Head of caudate nucleus (tissue), 42 donors: Measurements from ENCODE around the gene DENND4B.
"Not testable (repeated sequence)": the region's sequence is repeated elsewhere in the genome, so short reads cannot be mapped to it uniquely, and the experiment has no call there.

Experiments
- DNase-seq, 42 donors: peaks; one replicate each; pipeline versions ENCODE4 v3.0.0 to v3.0.0-alpha.2; 2020 to 2021; ENCODE audit warnings: mixed read lengths in 7 of 42
- intact Hi-C: fragments of 100-400 bp; cut with DNase I; formaldehyde crosslinking; loops from one replicate; pipeline ENCODE4 v1.15.0; 2022

Gene DENND4B, protein sequence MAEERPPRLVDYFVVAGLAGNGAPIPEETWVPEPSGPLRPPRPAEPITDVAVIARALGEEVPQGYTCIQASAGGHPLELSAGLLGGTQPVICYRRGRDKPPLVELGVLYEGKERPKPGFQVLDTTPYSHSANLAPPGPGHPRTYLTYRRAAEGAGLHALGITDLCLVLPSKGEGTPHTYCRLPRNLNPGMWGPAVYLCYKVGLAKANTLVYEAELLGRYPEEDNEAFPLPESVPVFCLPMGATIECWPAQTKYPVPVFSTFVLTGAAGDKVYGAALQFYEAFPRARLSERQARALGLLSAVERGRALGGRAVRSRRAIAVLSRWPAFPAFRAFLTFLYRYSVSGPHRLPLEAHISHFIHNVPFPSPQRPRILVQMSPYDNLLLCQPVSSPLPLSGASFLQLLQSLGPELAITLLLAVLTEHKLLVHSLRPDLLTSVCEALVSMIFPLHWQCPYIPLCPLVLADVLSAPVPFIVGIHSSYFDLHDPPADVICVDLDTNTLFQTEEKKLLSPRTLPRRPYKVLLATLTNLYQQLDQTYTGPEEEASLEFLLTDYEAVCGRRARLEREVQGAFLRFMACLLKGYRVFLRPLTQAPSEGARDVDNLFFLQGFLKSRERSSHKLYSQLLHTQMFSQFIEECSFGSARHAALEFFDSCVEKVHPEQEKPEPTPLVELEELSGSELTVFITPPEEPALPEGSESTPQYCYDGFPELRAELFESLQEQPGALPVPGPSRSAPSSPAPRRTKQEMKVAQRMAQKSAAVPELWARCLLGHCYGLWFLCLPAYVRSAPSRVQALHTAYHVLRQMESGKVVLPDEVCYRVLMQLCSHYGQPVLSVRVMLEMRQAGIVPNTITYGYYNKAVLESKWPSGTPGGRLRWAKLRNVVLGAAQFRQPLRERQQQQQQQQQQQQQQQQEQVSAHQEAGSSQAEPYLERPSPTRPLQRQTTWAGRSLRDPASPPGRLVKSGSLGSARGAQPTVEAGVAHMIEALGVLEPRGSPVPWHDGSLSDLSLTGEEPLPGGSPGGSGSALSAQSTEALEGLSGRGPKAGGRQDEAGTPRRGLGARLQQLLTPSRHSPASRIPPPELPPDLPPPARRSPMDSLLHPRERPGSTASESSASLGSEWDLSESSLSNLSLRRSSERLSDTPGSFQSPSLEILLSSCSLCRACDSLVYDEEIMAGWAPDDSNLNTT (N-terminal part only)

DNA sequence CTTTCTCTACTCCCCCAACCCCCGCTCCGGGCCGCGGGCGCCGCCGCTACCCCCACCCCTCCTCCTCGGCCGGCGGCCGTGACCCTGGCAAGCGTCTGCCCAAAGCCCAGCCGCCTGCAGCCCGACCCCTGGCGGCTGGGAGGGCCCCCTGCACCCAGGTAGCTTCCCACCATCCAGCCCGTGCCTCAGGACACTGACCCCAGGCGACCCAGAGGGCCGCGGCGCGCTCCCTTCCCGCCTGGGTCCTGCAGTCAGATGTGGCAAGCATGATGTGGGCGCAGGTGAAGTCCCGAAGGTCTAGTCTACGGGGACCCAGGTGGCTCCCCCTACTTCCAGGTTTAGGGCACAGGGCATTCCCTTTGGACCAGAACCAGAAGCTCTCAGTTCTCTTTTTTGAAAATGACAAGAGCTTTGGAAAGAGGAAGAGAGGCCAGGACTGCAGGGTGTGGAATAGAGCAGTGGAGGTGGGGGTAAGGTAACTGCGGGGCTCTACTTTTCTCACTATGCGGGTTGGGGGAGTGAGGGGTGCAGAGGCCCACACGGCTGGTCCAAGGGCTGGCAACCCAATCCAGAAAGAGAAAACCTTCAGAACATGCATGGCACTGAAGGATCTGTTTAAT, at the start of gene DENND4B:
DENND4B (minus strand) TSS at position 97 of the 620 bp plus-strand sequence. CDS start 2,344 bp downstream, outside the sequence.
- peak; percentile 48 to 94 (median 85) for DNase-seq
- intact Hi-C loops: loop anchor here (2.0 kb wide), 1 partner anchor 24 kb away; the partner anchor contains the start of gene GATAD2B

DNA sequence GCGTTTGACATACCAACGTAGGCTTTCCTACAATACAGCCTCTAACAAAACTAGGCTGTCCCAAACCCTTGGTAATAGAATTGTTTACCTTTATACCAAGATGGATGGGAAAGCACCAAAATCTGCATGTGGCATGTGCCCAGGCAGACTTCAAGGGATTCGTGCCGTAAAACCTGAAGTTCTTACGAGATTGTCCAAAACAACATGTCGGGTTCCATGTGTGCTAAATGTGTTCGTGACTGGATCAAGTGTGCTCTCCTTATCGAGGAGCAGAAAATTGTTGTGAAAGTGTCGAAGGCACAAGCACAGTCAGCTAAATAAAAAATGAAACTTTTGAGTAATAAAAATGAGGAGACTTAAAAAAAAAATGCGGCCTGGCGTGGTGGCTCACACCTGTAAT, 49.1 kb upstream of the DENND4B start:
- no peak for DNase-seq
- intact Hi-C loops: no loop called here

DNA sequence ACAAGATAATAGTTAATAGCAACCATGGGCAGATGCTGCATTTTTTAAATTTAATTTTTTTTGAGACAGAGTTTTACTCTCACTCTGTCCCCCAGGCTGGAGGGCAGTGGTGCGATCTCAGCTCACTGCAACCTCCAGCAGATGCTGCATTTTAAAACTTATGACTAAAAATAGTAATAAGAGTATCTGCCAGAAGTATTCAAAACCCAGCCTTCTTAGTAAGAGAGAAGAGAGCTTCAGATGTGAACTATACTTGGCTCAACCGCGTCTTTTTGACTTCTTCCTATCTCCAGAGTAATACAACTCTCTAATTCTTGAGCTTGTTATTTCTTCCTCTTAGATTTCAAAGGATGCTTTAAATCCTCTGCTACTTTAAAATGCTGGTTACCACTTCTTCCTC, 48.7 kb upstream of the DENND4B start:
- intact Hi-C loops: no loop called here
- DNase-seq: no peak

DNA sequence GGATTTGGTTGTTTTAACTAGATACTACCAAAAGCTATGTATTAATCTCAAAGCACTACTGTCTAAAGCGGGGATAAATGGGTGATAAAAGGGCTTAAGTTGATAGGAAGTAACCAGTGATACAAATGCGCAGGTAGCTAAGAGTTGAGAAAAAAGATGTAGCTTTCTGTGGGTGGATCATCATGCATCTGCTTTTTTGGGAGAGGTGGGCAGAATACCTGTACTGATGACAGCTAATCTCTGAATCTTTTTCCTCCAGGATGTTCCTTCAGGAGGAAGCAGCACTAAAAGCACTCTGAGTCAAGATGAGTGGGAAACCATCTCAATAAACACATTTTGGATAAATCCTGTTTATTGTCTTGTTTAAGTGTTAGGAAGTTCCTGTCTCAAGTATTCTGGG, 45.3 kb upstream of the DENND4B start:
- DNase-seq: peak in 7 of 42 donors; percentile 28 to 66 (median 47)
- intact Hi-C loops: no loop called here

DNA sequence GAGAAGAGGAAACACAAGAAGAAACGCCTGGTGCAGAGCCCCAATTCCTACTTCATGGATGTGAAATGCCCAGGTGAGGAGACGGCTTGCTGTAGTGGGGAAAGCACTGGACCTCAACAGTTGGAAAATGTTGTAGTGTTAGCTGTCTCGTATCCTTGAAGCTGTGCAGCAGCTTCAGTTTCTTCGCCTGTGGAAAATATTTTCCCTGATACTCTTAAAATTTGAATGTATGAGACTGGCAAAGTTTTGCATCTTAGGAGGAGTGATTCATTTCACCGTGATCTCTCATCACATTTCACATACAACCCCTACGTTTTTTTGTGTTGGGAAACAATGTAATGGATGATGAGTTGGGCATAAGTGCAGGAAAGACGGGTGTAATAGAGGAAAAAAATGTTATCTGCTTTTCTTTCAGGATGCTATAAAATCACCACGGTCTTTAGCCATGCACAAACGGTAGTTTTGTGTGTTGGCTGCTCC, 44.7 kb upstream of the DENND4B start:
- intact Hi-C loops: no loop called here

DNA sequence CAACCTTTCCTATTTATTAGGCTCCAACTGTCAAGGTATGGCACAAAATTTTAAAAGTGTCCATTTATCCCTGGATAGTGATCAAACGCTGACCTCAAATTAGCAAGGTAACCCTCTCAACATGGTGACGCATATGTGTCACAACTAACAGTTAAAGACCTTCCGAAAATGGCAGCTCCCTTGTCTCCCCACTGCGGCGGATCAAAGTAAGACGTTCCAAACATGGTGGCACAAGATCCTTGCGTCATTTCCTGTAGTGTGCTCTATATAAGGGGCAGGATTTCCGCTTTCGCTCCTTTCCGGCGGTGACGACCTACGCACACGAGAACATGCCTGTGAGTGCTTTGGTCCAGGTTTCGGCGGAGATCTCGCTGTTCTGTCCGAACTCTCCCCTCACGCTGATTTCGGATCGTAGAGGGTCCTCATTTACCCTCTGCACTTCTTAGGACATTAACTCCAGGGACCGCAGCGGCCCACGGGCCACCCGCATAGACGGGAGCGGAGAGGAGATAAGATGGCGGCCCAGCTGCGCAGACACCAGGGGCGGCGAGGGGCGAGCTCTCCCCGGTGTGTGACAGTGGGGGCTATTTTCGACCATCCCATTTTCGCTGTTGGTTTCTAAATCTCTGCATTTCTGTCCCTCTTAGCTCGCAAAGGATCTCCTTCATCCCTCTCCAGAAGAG, 44.1 kb upstream of the DENND4B start, which contains the start of gene RPS27:
RPS27 (plus strand) TSS at position 295 of the 683 bp plus-strand sequence; CDS start at position 330, 35 bp downstream.
- intact Hi-C loops: no loop called here
- peak; percentile 73 to 97 (median 90) for DNase-seq

More for the DNA sequence above, 44.7 kb upstream of the DENND4B start:
- no peak for DNase-seq

DNA sequence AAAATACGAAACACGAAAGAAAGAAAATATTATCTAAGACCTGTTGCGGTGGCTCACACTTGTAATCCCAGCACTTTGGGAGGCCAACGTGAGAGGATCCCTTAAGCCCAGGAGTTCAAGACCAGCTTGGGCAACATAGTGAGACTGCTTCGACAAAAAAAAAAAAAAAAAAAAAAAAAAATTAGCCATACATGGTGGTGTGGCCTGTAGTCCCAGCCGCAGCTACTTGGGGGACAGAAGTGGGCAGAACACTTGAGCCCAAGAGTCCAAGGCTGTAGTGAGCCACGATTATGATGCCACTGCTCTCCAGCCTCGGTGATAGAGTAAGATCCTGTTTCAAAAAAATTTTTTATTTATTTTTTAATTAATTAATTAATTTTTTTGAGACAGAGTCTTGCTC, 41.1 kb upstream of the DENND4B start:
- DNase-seq: no peak
- intact Hi-C loops: loop anchor here (5.0 to 10.0 kb wide), 2 partner anchors 190 to 473 kb away; no protein-coding TSS in a partner anchor

DNA sequence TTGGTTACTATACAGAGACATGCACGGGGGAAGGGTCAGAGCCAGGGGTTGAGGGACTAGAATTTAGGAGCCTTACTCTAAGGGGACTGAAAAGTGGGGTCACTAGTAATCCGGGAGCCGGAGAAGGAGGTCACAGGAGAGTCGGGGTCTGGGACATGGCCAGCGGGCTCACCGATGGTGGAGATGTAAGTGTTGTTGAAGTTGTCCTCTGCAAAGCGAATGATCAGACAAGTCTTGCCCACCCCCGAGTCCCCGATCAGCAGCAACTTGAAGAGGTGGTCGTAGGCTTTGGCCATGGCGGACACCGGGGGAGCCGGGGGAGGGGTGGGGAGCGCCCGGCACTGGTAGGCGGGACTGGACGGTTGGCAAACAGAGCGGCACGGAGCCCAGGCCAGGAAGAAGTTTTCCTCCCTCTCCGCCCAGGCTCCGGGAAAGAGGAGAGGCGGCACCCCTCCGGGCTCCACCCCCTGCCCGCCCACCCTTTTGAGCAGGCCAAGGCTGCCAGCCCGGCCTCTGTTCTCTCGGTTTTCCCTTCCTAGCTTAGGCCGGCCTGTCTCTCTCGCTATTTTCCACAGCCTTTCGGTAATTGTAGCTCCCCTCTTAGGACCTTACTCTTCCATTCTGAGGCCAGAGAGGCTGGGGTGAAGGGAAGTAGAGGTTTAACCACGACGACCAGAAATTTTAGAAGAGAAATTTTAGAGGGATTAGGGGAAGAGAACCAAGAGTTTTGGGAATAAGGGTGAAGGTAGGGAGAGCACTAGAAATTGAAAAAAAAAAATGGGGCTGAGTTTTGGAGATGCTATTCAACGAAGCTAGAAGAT, 39.6 kb upstream of the DENND4B start, which contains the start of gene RAB13:
RAB13 (minus strand) TSS at position 399 of the 821 bp plus-strand sequence; CDS start at position 296, 103 bp downstream.
- intact Hi-C loops: loop anchor here (5.0 to 10.0 kb wide), 2 partner anchors 189 to 471 kb away; no protein-coding TSS in a partner anchor
- DNase-seq: peak in 40 of 42 donors; percentile 45 to 87 (median 69)

DNA sequence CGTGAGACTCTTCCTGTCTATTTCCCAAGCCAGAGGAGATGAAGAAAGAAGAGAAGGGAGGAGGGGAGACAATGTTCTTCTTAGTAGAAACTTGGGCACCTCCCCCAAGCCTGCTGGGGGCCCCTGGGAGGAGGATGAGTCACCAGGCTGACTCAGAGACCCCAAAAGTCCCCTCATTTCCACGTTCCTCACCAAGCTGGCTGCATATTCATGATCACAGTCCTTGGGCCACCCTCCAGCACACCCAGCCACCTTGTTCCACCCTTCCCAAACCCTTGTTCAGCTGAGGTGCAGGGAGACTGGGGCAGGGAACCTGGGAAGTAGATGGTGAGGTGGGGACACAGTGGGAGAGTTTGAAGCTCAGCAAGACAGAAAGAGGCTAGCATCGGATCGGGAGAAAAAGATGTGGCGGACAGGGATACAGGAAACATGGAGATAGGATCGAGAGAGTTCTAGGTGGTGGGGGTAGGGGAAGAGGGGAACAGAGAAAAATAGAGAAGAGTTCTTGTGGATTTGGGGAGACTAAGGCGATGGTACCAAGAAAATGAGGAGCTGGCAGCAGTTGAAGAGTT, 38.9 kb upstream of the DENND4B start:
- peak in 5 of 42 donors; percentile 26 to 73 (median 40) for DNase-seq
- intact Hi-C loops: loop anchor here (5.0 to 10.0 kb wide), 2 partner anchors 188 to 471 kb away; no protein-coding TSS in a partner anchor

DNA sequence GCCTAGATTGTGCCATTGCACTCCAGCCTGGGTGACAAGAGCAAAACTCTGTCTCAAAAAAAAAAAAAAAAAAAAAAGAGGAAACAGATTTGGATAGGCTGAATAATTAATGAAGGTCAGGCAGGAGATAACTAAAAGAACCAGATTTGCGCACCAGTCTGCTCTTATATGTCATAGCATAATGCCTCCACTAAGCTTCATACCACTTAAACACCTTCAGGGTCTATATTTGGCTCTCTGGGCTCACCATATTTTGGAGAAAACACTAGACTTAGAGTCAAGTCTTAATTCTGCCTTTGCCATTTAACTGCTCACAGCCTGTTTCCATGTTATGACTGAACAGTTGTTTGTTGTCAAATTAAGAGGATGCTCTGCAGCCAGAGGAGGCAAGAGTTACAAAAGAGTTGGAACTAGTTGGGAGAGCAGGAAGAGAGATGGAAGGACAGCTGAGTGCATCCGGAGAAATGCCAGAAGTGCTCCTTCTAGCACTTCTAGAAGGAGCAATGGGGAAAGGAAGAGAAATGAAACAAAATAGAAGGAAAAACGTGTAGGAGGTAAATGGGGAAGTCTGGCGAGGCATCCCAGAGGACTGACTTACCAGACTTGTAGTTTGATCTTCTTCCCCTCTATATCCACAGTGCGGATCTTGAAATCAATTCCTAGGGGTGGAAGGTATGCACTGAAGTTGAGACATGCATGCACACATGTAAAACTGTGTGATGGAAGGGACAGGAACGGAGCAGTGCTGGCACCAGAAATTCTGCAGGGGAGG, 37.8 kb upstream of the DENND4B start:
- DNase-seq: no peak
- intact Hi-C loops: loop anchor here (5.0 to 10.0 kb wide), 2 partner anchors 302 to 470 kb away; no protein-coding TSS in a partner anchor

DNA sequence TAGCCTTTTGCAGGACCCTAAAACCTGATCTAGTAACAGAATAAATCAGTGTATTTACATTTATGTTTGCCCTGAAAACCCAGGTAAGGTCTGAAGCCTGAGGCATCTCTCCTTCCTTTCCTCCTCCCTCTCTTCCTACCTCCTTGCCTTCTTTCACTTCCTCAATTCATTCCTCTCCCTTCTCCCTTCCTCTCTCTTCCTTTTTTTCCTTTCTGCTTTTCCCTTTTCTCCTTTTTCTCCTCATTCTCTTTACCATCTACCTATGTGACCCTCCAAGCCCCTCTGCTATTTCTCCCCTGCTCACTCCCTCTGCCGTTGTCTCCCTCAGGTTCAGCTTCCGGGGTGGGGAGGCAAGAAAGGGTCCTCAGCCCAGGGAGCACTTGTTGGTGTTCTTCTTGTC, 35.2 kb upstream of the DENND4B start:
- DNase-seq: not testable (repeated sequence)
- intact Hi-C loops: loop anchor here (5.0 to 10.0 kb wide), 2 partner anchors 299 to 467 kb away; no protein-coding TSS in a partner anchor

DNA sequence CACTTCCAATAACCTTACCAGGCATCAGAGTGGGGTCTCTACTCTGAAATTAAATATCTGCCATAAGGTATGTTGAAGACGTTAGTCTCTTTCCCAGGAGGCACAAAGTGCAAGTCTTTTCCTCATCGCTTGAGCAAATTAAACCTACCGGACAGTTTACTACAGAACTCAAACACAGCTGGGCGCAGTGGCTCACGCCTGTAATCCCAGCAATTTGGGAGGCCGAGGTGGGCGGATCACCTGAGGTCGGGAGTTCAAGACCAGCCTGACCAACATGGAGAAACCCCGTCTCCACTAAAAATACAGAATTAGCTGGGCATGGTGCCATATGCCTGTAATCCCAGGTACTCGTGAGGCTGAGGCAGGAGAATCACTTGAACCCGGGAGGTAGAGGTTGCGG, 32.6 kb upstream of the DENND4B start:
- DNase-seq, intact Hi-C loops: not testable (repeated sequence)

DNA sequence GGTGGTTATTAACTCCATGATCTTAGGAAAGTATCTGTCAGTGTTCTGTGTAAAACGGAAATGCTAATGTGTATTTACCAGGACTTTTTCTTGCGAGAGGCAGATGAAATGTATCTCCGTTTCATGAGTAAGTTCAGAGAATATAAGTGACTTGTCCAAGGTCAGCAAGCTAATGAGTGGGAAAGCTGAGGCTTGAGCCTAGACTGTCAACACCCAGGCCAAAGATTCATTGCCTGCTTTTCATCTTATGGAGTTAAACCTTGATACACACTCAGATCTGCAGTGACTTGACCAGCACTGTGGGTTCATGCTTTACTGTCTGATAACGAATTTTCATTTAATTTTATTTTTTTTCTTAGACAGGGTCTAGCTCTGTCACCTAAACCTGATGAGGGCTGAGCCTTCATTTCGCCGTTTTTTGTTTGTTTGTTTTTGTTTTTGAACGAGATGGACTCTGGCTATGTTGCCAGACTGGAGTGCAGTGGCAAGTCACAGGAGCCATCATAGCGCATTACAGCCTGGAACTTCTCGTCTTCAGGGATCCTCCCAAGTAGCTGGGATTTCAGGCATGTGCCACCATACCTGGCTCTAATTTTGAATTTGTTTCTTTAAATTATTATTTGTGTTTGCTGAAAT, 31.9 kb upstream of the DENND4B start:
- intact Hi-C loops: no loop called here
- DNase-seq: no peak

DNA sequence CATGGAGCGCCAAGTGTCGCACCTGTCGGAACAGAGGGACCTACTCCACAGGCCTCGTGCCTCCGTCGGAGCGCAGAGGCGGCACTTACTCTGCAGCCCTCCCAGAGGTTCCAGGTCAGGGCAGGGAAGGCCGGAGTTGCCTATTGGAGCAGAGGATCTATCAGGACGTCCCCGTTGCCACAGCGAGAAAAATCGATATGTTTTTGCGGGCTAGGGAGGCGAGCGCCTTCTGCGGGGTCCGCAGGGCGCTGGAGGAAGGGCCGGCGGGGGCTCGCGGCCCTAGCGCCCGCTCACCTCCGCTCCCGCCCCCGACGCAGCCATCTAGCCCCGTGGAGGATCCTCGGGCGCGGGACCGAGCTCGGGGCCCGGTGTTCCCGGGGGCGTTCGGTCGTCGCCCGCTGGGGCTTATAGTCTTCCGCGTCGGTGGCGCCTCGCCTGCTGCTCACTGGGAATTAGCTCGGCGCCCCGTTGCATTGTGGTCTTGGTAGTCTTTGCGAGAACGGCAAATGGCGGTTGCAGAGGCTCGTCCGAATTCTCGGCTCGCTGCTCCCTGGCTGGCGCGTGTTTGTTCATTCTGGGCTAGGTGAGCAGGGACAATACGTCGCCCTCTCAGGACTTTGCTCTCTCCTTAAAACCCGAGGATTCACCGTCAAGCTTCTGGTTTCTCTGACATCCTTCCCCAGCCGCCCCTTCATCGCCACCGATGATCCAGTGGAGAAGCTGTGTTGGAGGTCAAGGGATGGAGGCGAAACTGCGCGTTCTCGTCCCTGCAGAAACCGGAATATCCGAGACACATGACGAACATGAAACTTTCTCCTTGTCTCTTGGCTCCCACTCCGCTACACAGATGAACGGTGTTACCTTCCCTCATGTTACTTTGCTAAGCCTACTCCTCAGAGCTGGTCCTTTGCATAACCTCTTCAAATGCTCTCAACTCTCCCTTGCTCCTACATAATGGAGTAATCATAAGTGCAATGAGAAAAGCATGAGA, 31.0 kb upstream of the DENND4B start, which contains the start of gene JTB:
JTB (minus strand) TSS at position 425 of the 991 bp plus-strand sequence; CDS start at position 3, 422 bp downstream.
- intact Hi-C loops: no loop called here
- DNase-seq: peak; percentile 87 to 97 (median 93)
